GM12875 (cell line): ENCODE measurements around the gene IL1RAPL2.

Experiments used
- H3K4me3 ChIP-seq: one replicate; pipeline ENCODE4 v1.5.1; 2011; ENCODE audit warnings: low read depth, low read length, control low read depth
- CTCF ChIP-seq: IDR thresholded peaks from 2 replicates; pipeline ENCODE4 v1.5.1; 2011; ENCODE audit warnings: low read depth, mild to moderate bottlenecking, control low read depth, inconsistent platforms, low read length, moderate library complexity, borderline replicate concordance; ENCODE audit not compliant: insufficient read depth

Gene IL1RAPL2

GRCh38 chrX:105610411-105610810 lies 1044.4 kb downstream of the IL1RAPL2 start:
- TF ChIP-seq CTCF = no peak
- H3K4me3 ChIP-seq = no peak overlapping the region

GRCh38 chrX:105618393-105619101 lies 1052.5 kb downstream of the IL1RAPL2 start:
- no peak for TF ChIP-seq CTCF
- no peak overlapping the region for H3K4me3 ChIP-seq

GRCh38 chrX:105634180-105634579 lies 1068.2 kb downstream of the IL1RAPL2 start:
- no peak for TF ChIP-seq CTCF
- H3K4me3 ChIP-seq = no peak overlapping the region

GRCh38 chrX:105635794-105636193 lies 1069.8 kb downstream of the IL1RAPL2 start:
- no peak for TF ChIP-seq CTCF
- no peak overlapping the region for H3K4me3 ChIP-seq

- no peak overlapping the region for H3K4me3 ChIP-seq
- no peak for TF ChIP-seq CTCF
Observed at GRCh38 chrX:105636667-105637066, 1070.7 kb downstream of the IL1RAPL2 start.

- TF ChIP-seq CTCF = no peak
- no peak overlapping the region for H3K4me3 ChIP-seq
Observed at GRCh38 chrX:105645667-105646357, 1079.8 kb downstream of the IL1RAPL2 start.
